ENCODE data around the gene FOXI1.

The FOXI1 gene

GRCh38 chr5:170149206-170149515 lies 43.5 kb downstream of the FOXI1 start:
- no peak overlapping the region for H3K27ac Mint-ChIP-seq
- H3K4me1 Mint-ChIP-seq = no peaks in the 10 kb centered on the region
- no peak overlapping the region for H3K4me3 Mint-ChIP-seq
- no peaks in the 10 kb centered on the region for H3K9me3 Mint-ChIP-seq
- H3K27me3 Mint-ChIP-seq = no peaks in the 10 kb centered on the region
- H3K36me3 Mint-ChIP-seq = no peaks in the 10 kb centered on the region

GRCh38 chr5:170150713-170151096 lies 45.0 kb downstream of the FOXI1 start:
- H3K27me3 Mint-ChIP-seq = no peaks in the 10 kb centered on the region
- no peaks in the 10 kb centered on the region for H3K9me3 Mint-ChIP-seq
- H3K36me3 Mint-ChIP-seq = no peaks in the 10 kb centered on the region

GRCh38 chr5:170151097-170151831 lies 45.6 kb downstream of the FOXI1 start:
- Mint-ChIP-seq H3K4me3 (no peak overlapping the region), H3K9me3 (no peaks in the 10 kb centered on the region), H3K27me3 (no peaks in the 10 kb centered on the region), H3K27ac (no peak overlapping the region), H3K4me1 (no peaks in the 10 kb centered on the region), H3K36me3 (no peaks in the 10 kb centered on the region)

More at GRCh38 chr5:170150713-170151096, 45.0 kb downstream of the FOXI1 start:
- Mint-ChIP-seq H3K27ac (no peak overlapping the region), H3K4me1 (no peaks in the 10 kb centered on the region), H3K4me3 (no peak overlapping the region)

- Mint-ChIP-seq H3K27ac (no peak overlapping the region), H3K9me3 (no peaks in the 10 kb centered on the region), H3K36me3 (no peaks in the 10 kb centered on the region), H3K27me3 (no peaks in the 10 kb centered on the region), H3K4me3 (no peak overlapping the region), H3K4me1 (no peaks in the 10 kb centered on the region)
Observed at GRCh38 chr5:170152767-170153166, 47.1 kb downstream of the FOXI1 start.

GRCh38 chr5:170154297-170154696 lies 48.6 kb downstream of the FOXI1 start:
- no peaks in the 10 kb centered on the region for H3K4me1 Mint-ChIP-seq
- H3K4me3 Mint-ChIP-seq = no peak overlapping the region
- no peak overlapping the region for H3K27ac Mint-ChIP-seq
- H3K27me3 Mint-ChIP-seq = no peaks in the 10 kb centered on the region
- H3K36me3 Mint-ChIP-seq = no peaks in the 10 kb centered on the region
- no peaks in the 10 kb centered on the region for H3K9me3 Mint-ChIP-seq

- Mint-ChIP-seq H3K36me3 (no peaks in the 10 kb centered on the region), H3K4me3 (no peak overlapping the region), H3K27me3 (no peaks in the 10 kb centered on the region), H3K4me1 (no peaks in the 10 kb centered on the region), H3K9me3 (no peaks in the 10 kb centered on the region), H3K27ac (no peak overlapping the region)
Observed at GRCh38 chr5:170154744-170155143, 49.0 kb downstream of the FOXI1 start.

GRCh38 chr5:170155771-170156170 lies 50.1 kb downstream of the FOXI1 start:
- Mint-ChIP-seq H3K27ac (no peak overlapping the region), H3K27me3 (no peaks in the 10 kb centered on the region), H3K36me3 (no peaks in the 10 kb centered on the region), H3K4me3 (no peak overlapping the region), H3K4me1 (no peaks in the 10 kb centered on the region), H3K9me3 (no peaks in the 10 kb centered on the region)

GRCh38 chr5:170159101-170159698 lies 53.5 kb downstream of the FOXI1 start:
- Mint-ChIP-seq H3K36me3 (no peaks in the 10 kb centered on the region), H3K4me3 (no peak overlapping the region), H3K27me3 (no peaks in the 10 kb centered on the region), H3K4me1 (no peaks in the 10 kb centered on the region), H3K27ac (no peak overlapping the region), H3K9me3 (no peaks in the 10 kb centered on the region)

Measured in activated naive CD4-positive, alpha-beta T cell treated with anti-CD3 and anti-CD28 coated beads, Interleukin-2, amount 50 U/mL, for 24 hours (primary cell).